LoVo (cell line): ENCODE data around the gene DOK5.

ENCODE experiments used
- DNase-seq: peaks from one replicate; pipeline ENCODE4 v3.0.0-alpha.2; 2016; ENCODE audit warnings: low spot score

Gene DOK5

DNA sequence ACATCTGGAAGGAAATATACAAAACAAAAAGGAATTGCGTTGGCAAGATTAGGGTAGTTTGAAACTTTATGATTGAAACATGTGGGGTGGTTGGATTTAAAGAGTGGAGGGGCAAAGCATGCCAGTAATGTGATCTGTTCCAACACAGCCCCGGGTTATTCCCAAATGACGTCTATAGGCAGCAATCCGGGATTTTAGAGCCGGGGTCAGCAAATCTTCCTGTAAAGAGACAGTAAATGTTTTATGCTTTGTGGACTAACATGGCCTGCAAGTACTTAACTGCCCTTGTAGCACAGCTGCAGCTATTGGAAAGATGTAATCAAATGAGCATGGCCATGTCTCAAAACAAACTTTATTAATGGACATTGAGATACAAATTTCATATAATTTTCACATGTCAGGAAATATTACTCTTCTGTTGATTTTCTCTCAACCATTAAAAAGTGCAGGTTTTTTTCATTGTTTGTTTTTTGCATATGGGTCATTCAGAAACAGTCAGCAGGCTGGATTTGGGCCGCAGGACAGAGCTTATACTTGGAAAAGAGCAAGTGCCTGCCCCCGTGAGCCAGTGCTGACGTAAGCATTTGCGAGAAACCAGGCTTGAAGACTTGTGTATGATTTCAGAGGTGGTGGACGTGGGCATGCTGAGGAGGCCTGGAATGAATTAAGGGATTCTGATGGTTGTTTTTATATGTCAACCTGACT, 136.5 kb downstream of the DOK5 start:
- no peak for DNase-seq

DNA sequence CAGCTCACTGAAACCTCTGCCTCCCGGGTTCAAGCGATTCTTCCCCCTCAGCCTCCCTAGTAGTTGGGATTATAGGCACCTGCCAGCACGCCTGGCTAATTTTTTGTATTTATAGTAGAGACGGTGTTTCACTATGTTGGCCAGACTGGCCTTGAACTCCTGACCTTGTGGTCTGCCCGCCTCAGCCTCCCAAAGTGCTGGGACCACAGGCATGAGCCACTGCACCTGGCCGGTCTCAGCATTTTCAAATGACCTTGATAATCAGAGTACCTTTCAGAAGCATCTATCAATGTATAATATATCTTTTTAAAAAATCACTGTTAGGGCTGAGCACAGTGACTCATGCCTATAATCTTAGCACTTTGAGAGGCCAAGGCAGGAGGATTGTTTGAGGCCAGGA, 143.0 kb downstream of the DOK5 start:
- no peak for DNase-seq

DNA sequence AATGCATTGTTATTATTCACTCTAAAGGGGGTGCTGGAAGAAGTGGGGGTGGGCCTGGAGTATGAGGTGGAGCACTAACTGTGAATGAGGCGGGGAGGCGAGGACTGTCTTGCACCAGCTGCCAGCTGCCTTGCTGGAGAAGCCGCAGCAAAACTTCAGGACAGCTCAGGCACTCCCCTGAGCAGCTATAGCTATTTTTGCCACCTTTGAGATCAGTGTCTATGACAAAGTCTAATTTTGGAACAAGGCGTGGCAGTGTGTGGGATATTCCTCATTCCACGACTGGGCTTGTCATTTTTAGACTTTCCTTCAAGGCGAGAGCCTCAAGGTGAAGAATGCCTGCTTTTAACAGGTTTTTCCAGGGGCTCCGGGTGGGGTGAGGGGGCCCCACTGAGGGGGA, 143.8 kb downstream of the DOK5 start:
- no peak for DNase-seq

DNA sequence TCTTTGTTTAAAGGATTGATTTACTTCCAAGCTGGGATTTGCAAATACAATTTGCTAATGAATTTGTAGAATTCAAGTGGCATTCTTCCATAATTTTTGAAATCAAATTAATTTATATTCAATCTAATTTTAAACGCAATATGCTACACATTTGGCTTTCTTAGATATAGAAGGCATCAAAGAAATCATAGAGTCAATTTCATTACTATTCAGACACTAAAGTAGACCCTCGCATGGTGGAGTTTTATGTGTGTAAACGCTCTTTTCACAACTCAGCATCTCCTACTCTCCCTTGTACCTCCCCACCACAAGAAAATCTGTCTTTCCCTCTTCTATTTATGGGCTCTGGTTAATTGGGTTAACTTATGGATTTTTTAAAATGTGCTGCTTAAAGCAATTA, 144.3 kb downstream of the DOK5 start:
- no peak for DNase-seq

DNA sequence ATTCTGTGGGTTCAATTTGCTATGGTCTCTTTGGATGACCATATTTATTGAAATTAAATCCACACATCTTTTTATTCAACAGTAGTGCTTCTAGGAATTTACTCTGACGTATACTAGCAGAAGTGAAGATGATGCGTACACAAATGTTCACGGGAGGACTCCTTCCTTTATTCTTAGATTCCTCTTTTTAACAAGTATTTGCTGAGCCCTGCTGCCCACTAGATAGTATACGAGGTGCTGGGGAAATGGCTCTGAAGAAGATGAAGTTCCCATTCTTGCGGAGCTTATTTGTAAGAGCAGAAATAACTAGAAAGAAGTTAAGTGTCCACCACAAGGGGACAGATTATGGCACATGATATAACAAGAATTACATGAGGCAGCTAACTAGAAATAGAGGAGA, 145.2 kb downstream of the DOK5 start:
- no peak for DNase-seq

DNA sequence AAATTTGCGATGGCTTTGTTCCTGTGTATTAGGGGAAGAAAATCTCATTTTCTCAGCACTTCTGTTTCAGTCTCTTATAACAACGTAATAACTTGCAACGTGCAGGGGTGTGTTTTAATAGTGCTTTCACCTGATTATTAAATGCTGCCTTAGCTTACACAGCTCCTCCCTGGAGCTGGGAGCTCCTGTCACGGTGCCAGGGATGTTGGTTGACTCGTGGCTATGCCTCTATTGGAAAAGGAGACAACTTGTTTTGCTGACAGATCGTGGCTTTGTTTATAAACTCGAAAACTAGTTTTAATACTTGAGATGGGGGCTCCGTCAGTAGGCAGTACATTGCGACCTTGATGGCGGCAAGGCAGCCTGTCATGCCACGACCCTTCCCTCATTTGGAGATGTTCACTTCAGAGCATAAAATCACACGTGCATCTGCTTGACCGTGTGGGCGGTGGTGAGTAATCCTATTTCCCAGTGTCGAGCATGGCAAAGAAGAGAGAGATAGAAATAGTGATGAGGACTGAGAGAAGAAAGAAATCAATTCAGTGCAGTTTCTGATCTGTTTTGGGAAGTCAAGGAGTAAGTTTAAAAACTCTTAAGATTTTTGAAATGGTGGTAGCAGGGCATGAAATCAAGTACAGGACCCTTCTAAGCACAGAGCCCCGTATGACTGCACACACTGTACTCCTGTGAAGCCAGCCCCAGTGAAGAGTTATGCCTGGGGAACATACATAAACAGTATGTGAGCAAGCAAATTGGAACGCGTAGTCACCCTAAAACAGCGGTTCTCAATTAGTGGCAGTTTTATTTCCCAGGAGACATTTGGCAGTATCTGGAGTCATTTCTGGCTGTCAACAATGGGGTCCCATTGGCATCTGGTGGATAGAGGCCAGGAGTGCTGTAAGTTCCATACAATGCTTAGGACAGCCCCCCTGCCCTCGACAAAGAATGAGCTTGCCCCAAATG, 147.2 kb downstream of the DOK5 start:
- no peak for DNase-seq

DNA sequence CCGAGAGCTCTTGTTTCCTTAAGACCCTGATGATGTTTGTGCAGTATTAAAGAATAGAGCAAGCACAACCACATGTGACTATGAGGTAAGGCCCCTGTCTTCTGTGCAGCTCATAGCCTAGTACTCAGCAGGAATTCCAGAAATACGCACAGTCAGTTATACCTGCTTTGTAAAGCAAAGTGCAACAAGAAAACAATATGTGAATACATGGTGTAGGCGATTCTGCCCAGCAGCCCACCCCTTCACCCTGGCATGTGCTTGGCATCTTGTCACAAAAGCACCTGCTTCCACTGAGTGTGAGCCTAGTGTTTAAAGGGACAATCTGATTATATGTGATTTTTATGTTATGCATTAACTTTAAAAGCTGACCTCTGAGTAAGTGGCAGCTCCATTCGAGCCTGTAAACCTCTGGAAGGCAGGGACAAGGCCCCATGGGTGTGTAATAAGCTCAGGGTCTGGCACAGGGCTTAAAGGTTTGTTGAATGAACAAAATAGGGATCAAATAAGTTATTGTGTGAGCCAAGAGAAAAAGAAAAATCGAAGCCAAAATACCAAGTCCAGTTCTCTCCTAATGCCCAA, 148.7 kb downstream of the DOK5 start:
- no peak for DNase-seq

DNA sequence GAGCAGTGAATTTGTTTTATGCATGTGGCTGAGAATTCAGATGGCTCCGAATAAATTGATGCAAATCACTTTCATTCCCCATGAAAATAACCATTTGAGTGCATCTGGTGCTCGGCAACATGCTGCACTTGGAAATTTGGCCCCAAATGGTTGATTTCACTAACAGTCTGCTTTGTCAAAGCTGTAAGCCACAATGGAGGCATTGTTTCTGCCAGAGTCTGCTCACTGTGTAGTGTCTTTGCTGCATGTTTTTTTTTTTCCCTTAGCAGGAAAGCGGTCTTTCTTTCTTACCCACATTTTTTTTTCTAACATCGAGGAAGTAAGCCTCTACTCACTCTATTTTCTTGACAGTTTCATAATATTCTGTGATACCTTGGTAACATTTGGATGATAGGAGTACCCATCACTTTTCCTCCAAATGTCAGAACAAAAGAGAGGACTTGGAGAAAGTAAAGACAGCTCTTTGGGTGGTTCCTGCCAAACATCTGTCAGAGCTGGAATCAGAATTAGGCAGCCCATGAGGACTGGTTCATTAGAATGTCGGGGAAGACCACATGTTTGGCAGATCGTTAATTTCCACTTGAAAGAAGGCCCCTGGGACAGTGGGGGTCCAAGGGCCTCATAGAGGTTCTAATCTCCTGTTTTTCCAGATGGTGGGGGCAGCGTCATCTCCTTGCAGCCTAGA, 149.5 kb downstream of the DOK5 start:
- DNase-seq = no peak

DNA sequence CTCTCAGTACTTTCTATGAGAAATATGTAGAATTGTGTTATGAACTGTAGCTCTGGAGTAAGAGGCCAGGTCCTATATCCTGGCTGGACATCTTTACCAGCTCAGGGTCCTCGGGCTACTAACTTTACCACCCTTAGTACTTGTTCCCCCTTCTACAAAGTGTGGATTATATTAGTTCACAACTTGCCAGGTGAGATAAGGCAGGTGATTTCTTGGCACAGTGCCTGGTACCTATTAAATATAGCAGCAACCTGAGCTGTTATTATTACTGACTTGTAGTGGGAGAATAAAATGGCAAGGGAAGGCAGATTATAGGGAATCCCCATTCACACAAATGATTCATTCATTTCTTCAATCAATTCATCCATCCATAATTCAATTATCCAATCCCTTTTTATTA, 150.1 kb downstream of the DOK5 start:
- no peak for DNase-seq

DNA sequence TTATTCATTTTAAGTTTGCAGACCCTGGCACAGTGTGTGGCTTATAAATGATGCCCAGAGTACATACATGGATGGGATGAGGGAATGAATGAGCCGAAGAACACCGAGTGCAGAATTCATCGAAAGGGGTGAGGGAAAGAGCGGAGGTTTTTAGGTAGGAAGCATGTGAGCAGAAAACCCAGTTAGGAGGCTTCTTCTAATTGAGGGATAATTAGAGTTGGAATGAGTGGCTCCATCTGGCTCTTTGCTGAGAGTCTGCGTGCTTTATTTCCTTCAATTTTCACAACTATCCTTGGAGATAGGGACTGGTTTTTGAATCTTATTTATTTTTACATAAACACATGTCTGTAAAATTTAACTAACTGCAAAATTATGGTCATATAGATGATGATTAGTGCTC, 150.7 kb downstream of the DOK5 start:
- no peak for DNase-seq

DNA sequence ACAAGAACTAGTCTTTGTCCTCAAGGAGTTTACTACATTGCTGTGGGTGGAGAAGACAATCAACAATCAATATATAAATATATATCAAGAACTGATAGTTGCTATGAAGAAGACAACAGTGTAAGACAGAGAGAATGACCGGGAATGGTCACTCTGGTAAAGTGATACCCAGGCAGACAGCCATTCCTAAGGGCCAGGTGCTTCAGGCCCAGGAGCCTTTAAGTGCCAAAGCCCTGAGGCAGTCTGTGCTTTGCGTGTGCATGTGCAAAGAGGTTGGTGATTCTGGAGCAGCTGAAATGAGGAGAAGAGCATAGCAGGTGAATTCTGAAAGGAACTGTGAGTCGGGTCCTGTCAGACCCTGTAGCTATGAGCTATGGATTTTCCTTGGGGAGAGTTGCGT, 154.2 kb downstream of the DOK5 start:
- no peak for DNase-seq

DNA sequence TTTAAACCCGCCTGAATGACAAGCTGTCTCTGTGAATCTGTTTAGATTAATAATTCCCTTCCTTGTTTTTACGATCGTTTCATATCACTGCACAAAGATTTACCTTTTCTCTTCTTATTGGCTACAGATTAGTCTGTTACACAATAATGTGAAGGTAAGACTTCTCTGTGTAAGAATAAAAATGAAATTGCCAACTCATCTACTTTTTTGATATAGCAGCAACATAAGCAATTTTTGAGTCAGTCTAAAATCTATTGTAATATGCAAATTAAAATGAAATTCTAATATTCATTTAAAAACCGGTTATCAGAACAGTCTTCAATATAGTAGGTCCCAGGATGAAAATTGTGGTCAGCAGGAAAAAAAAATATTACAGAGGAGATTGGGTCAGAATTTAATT, 155.2 kb downstream of the DOK5 start:
- DNase-seq = no peak

DNA sequence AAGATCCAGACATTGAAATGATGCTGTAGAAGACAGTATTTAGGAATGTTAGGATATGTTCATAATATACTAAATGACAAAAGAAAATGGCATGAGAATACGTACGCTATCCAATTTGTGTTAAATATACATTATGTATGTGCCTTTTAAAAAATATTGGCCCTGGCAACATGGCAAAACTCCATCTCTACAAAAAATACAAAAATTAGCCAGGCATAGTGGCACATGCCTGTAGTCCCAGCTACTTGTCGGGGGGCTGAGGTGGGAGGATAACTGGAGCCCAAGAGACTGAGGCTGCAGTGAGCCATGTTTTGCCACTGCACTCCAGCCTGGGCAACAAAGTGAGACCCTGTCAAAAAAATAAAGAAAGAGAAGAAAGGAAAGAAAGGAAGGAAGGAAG, 155.7 kb downstream of the DOK5 start:
- no peak for DNase-seq

DNA sequence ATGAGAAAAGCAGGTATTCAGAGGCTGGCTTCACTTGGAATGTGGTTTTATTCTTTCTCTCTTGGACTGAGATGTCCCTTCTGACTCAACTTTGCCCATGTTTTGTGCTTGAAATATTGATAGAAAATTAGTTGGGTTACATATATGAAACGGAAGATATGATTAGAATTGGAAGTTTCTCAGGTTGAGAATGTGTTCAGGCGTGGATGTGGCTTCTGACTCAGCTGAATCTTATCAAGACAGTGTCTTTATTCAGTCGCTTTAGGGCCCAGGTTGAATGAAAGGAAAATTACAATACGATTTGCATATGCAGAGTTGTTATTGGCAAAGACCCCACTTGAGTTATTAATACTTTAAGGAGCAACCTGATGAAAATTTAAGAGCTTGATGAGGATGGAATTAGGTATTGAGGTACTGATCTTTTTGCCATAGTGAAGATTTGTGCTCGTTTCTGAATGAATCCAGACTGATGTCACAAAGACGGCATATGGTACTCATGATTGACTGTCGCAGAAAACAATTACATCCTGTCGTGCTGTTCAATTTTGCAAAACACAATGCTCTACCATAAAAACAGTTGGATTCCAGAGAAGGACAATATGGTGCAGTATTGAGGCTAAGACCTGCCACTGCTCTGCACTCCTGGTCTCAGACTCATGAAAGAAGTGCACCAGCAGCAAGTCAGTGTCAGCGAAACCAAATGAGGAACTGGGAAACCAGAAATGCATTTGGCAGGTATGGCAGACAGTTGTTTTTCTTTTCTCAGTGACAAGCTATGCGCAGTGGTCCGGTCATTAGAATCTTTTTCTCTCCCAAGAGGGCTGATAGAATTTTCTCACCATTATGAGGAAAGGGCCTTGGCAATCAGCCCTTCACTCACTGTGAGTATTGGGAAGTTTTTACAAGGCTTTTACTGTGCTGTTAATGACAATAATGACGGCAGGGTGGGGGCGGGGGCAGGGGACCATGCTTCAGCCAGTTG, 158.3 kb downstream of the DOK5 start:
- no peak for DNase-seq

DNA sequence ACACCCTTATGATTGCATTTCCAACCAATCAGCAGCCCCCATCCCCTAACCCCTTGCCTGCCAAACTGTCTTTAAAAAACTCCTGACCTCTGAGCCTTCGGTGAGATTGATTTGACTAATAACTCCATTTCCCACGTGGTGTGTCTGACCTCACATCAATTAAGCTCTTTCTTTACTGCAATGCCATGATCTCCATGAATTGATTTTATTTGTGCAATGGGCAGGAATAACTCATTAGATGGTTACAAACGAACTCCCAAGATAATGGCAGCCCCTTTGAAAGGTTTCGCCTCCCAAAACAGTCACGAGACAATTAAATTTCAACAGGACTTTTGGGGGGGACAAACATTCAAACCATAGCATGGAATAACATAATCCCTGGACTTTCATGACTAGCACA, 161.2 kb downstream of the DOK5 start:
- DNase-seq = no peak

DNA sequence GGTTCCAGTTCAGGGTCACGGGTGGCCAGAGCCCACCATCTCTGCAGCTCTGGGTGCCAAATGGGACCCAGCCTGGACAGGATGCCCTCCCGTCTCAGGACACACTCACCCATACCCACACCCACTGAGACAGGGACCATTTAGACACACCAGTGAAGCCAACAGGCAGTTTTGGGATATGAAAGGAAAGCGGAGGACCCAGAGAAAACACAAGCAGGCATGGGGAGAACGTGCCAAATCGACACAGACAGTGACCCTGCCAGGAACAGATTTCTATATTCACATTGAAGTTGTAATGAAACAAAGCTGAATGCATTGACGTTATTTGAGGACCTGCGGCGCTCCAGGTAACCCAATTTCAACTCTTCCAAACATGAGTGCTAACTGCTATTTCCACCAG, 164.5 kb downstream of the DOK5 start:
- DNase-seq = no peak

DNA sequence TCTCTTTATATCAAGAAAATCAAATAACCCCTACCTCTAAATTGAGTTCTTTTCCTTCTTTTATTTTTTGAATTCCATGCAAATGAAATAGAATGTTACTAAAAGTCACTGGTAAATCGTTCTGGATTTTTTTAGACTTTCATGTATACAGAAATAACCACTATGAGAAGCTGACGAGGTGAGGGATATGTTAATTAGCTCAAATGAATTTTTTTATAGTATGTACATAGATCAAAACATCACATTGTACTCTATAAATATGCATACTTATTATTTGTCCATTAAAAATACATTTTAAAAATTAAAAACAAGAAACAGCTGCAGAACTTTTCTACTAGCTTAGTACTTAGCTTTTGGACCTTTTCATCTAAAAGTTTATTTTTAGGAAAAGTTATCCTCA, 165.4 kb downstream of the DOK5 start:
- no peak for DNase-seq

DNA sequence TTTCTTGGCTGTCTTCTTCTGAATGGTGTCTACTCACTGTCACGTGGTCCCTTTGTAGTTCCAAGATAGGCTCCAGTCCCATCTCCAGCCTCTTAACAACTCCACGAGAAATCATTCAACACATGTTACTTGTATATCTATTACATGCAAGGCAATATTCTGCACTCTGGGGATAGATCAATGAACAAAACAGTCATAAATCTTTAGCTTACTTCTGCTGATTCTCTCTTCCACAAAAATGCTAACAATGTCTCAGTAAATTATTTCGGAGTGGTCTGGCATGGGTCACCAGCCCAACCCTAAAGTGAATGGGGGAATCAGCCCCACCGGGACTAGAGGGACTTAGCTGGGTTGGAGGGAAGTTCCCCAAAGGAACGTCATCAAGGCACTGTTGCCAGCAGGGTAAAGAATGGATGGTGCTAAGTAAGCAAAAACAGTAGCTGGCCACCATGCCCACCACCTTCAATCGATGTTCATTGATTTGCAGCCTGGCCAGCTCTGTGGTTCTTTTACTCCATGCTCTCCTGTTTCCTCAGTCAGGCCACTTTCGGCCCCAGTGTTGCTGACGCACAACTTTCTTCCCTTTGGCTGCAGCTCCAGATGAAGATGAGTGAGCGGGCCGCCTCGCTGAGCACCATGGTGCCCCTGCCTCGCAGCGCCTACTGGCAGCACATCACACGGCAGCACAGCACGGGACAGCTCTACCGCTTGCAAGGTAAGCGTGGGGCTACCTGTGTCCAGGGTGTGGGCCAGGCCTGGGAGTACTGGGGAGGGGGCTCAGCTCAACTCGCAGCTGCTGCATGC, 167.7 kb downstream of the DOK5 start:
- no peak for DNase-seq

DNA sequence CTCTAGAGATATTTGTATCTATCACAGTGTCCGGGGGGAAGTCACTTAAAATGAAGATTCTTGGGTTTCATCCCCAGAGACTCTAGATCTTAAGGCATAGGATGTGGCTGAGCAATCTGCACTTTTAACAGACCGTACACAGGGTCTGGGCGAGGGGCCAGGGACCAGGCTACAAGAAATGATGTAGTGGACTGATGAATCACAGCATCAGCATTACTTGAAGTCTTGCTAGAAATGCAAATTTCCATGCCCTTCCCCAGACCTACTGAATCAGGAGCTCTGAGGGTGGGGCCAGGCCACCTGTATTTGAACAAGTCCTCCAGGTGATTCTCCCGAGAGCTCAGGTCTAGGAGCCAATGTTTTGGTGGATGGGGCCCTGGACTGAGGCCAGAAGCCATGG, 168.4 kb downstream of the DOK5 start:
- no peak for DNase-seq

DNA sequence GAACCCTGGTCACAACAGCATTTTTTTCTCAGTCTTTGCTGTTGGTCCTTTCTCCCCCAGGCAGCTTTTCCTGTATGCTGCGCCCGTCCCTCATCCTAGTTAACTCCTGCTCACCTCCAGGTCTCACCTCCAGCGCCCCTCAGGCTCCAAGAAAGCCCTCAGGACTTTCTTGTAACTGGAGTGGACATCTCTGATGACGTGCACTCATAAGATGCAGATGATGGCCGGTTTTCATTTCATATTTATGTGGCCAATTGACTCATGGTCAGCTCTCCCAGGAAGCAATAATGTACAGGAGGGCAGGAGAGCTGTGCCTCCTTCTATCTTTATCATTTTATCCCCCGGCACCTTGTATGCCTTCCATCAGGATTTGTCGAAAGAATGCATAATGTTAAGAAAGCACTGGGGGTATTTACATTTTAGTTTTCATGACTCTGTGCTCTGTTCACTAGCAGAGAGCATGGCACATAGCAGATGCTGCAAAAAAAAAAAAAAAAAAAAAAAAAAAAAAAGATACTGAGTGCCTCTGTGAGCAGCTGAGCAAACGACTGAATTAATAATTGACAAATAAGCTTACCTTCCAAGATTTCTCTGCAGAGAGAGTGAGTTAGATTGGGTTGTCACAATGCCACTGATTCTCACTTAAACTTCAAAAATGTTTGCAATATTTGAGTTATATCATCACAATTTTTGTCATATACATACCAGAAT, 170.2 kb downstream of the DOK5 start:
- no peak for DNase-seq
